Measurements from ENCODE around the gene TLX3. TPM values are rescaled to one million over a fixed set of nuclear protein-coding genes. Genes with fewer than 3 reads are reported as not detected.

TLX3 gene
- total RNA-seq (under 1 TPM in 1 of 9 donors, not detected in 8; 0.15 TPM), polyA plus RNA-seq (not detected)
- long read RNA-seq, donor 1 = 0 reads
- long read RNA-seq, donor 2 = 0 reads
- long read RNA-seq, donor 3 = 0 reads

- Histone ChIP-seq H3K27me3 (peaks cover 69 to 98% (median 91%) of the 10 kb centered on the region in 9 donors), H3K36me3 (no peaks in the 10 kb centered on the region), H3K4me3 (peak within 1 kb of the TSS in 1 of 12 donors; percentile 17), H3K27ac (no peak within 1 kb of the TSS), H3K4me1 (peaks cover 0 to 53% (median 29%) of the 10 kb centered on the region in 12 donors), H3K9me3 (no peaks in the 10 kb centered on the region)
- TF ChIP-seq POLR2A (IDR thresholded peaks at IDR 0.05) = no peak
- no peak for TF ChIP-seq CTCF (IDR thresholded peaks at IDR 0.05)
- WGBS, 4 donors = 3 to 7% (median 5%) methylated on average over 46 to 73 of the region's 73 CpGs
- DNase-seq (no peak), ATAC-seq (no peak)
- intact Hi-C loops (cut with DNase I) = no loop called here
Observed at GRCh38 chr5:171308453-171309275, at the start of gene TLX3. TLX3 (plus strand) TSS chr5:171309248; CDS start chr5:171309366, 118 bp downstream.

GRCh38 chr5:171261361-171261760, 47.7 kb upstream of the TLX3 start:
- no peak for ATAC-seq

GRCh38 chr5:171261904-171262303, 47.1 kb upstream of the TLX3 start:
- Histone ChIP-seq H3K27me3 (no peaks in the 10 kb centered on the region), H3K4me1 (no peaks in the 10 kb centered on the region), H3K36me3 (no peaks in the 10 kb centered on the region), H3K4me3 (no peak overlapping the region), H3K9me3 (no peaks in the 10 kb centered on the region), H3K27ac (no peak overlapping the region)
- DNase-seq (no peak), ATAC-seq (no peak)
- intact Hi-C loops (cut with DNase I) = no loop called here
- WGBS, 4 donors = 93 to 95% (median 93%) methylated on average over 4 of the region's 4 CpGs
- no peak for TF ChIP-seq CTCF (IDR thresholded peaks at IDR 0.05)
- no peak for TF ChIP-seq POLR2A (IDR thresholded peaks at IDR 0.05)

More at GRCh38 chr5:171261361-171261760, 47.7 kb upstream of the TLX3 start:
- H3K27ac ChIP-seq = no peak overlapping the region
- no peaks in the 10 kb centered on the region for H3K36me3 ChIP-seq
- no peak overlapping the region for H3K4me3 ChIP-seq
- intact Hi-C loops (cut with DNase I) = no loop called here
- no peak for DNase-seq
- TF ChIP-seq POLR2A (IDR thresholded peaks at IDR 0.05) = no peak
- no peak for TF ChIP-seq CTCF (IDR thresholded peaks at IDR 0.05)
- no peaks in the 10 kb centered on the region for H3K27me3 ChIP-seq
- H3K9me3 ChIP-seq = no peaks in the 10 kb centered on the region
- WGBS, 4 donors = 73 to 88% (median 84%) methylated on average over 1 of the region's 1 CpG
- no peaks in the 10 kb centered on the region for H3K4me1 ChIP-seq

- TF ChIP-seq CTCF (IDR thresholded peaks at IDR 0.05) (no peak), POLR2A (IDR thresholded peaks at IDR 0.05) (no peak)
- intact Hi-C loops (cut with DNase I) = no loop called here
- Histone ChIP-seq H3K4me1 (no peaks in the 10 kb centered on the region), H3K4me3 (no peak overlapping the region), H3K9me3 (no peaks in the 10 kb centered on the region), H3K27ac (no peak overlapping the region), H3K36me3 (no peaks in the 10 kb centered on the region), H3K27me3 (no peaks in the 10 kb centered on the region)
- no peak for ATAC-seq
- DNase-seq = no peak
Observed at GRCh38 chr5:171263181-171263580, 45.9 kb upstream of the TLX3 start.
